ENCODE results near the gene PYHIN1. TPM values are rescaled to one million over a fixed set of nuclear protein-coding genes. Genes with fewer than 3 reads are reported as not detected.

PYHIN1 gene
- total RNA-seq, 4 donors from 2014 or later, result 0.61 to 2.3 (median 1.7) TPM; not detected in 1

DNA sequence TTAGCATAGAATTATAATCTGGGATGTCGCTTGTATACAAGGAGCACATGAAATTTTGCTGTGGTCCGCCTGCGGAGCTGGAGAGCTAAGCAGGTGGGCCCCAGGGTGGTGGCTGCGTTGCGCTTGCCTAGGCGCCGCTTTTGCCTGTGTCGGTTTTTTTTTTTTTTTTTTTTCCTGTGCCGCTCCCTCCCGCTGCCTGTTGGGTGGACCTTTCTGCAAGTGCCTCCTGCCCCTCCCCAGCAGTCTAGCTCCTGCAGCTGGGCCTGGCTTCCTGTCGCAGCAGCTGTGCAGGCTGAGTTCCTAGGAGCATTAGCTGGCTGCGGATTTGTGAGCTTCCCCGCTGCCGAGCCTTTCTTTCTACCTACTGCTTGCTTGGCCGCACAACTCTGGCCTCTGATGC is 20.6 kb downstream of the PYHIN1 start:
- 73 to 87% methylated on average over 15 of the region's 15 CpGs for WGBS, 2 donors
- no peak for TF ChIP-seq POLR2A (IDR thresholded peaks at IDR 0.05)
- TF ChIP-seq, protein P1, sequence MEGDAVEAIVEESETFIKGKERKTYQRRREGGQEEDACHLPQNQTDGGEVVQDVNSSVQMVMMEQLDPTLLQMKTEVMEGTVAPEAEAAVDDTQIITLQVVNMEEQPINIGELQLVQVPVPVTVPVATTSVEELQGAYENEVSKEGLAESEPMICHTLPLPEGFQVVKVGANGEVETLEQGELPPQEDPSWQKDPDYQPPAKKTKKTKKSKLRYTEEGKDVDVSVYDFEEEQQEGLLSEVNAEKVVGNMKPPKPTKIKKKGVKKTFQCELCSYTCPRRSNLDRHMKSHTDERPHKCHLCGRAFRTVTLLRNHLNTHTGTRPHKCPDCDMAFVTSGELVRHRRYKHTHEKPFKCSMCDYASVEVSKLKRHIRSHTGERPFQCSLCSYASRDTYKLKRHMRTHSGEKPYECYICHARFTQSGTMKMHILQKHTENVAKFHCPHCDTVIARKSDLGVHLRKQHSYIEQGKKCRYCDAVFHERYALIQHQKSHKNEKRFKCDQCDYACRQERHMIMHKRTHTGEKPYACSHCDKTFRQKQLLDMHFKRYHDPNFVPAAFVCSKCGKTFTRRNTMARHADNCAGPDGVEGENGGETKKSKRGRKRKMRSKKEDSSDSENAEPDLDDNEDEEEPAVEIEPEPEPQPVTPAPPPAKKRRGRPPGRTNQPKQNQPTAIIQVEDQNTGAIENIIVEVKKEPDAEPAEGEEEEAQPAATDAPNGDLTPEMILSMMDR (IDR thresholded peaks at IDR 0.05), result no peak
- H3K27me3 ChIP-seq, result no peaks in the 10 kb centered on the region
- H3K27ac ChIP-seq, result no peak overlapping the region
- no peaks in the 10 kb centered on the region for H3K9me3 ChIP-seq
- no peaks in the 10 kb centered on the region for H3K36me3 ChIP-seq
- no peak overlapping the region for H3K4me3 ChIP-seq
- DNase-seq, result no peak
- intact Hi-C loops (cut with DNase I), result no loop called here
- no peaks in the 10 kb centered on the region for H3K4me1 ChIP-seq

DNA sequence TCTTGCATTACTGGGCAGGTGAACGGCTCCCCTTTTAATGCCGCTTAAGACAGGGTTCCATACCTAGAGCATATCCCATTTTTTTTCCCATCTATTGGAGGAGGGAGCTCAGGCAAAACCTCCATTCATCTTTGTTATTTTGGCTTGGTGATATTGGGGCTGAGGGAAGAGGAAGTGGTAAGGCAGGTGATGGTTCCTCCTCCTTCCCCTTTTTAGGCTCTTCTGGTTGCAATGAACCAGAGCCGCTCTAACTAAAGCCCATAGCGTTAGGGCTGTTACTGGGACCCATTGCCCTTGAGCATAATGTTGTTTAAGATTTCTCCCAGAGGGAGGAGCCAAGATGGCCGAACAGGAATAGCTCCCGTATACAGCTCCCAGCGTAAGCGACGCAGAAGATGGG is 21.1 kb downstream of the PYHIN1 start:
- intact Hi-C loops (cut with DNase I), result no loop called here
- H3K4me1 ChIP-seq, result no peaks in the 10 kb centered on the region
- no peak for TF ChIP-seq POLR2A (IDR thresholded peaks at IDR 0.05)
- TF ChIP-seq, protein P1 (IDR thresholded peaks at IDR 0.05), result no peak
- WGBS, 2 donors, result 90% methylated on average over 4 to 5 of the region's 9 CpGs
- no peak overlapping the region for H3K27ac ChIP-seq
- no peaks in the 10 kb centered on the region for H3K36me3 ChIP-seq
- no peak for DNase-seq
- no peaks in the 10 kb centered on the region for H3K9me3 ChIP-seq
- H3K27me3 ChIP-seq, result no peaks in the 10 kb centered on the region
- no peak overlapping the region for H3K4me3 ChIP-seq

DNA sequence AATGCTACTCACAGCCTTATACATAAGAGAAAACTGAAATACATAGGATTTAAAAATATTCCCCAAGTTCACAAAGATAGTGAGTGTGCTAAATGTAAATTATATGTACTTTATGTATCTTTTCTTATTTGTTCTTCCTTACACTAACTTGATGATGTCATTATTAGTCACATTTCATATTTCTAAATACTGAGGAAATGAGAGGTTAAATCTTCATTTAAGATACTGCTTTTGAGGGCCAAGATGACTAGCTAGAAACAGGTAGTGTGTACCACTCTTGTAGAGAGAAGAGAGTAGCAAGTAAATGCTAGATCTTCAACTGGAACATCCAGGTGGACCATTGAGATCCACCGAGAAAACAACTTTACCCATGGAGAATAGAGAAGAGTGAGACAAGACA is 29.8 kb downstream of the PYHIN1 start:
- H3K36me3 ChIP-seq, result no peaks in the 10 kb centered on the region
- WGBS, 2 donors, result 71 to 85% methylated on average over 1 of the region's 1 CpG
- H3K27me3 ChIP-seq, result peaks cover 0 to 15% (median 0%) of the 10 kb centered on the region in 4 donors
- no peaks in the 10 kb centered on the region for H3K4me1 ChIP-seq
- no peak for TF ChIP-seq POLR2A (IDR thresholded peaks at IDR 0.05)
- TF ChIP-seq, protein P1 (IDR thresholded peaks at IDR 0.05), result no peak
- H3K4me3 ChIP-seq, result no peak overlapping the region
- no peak for DNase-seq
- no peaks in the 10 kb centered on the region for H3K9me3 ChIP-seq
- H3K27ac ChIP-seq, result no peak overlapping the region
- intact Hi-C loops (cut with DNase I), result no loop called here

DNA sequence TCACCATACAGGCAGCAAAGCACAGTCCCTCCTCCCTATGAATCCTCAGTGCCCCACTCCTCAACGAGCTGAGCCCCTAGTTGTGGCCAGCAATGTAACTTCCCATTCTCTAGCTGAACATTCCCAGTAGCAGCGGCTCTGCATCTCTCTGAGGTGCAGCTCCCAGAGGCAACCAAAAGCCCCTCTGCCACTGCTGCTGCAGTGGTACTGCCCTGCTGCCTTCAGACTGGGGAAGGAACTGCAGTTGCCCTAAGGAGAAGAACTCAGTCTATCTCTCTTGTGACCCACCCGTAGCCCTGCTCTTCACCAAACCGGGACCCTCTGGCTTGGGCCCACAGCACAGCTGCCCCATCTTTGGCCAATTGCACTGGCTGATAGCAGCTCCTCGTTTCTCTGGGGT is 31.6 kb downstream of the PYHIN1 start:
- no peak for DNase-seq
- 50% methylated on average over 5 of the region's 5 CpGs for WGBS, 2 donors
- Histone ChIP-seq H3K36me3 (no peaks in the 10 kb centered on the region), H3K4me1 (no peaks in the 10 kb centered on the region), H3K4me3 (no peak overlapping the region), H3K27me3 (peaks cover 0 to 15% (median 0%) of the 10 kb centered on the region in 4 donors), H3K9me3 (no peaks in the 10 kb centered on the region), H3K27ac (no peak overlapping the region)
- intact Hi-C loops (cut with DNase I), result no loop called here
- no peak for TF ChIP-seq POLR2A (IDR thresholded peaks at IDR 0.05)
- TF ChIP-seq, protein P1 (IDR thresholded peaks at IDR 0.05), result no peak

DNA sequence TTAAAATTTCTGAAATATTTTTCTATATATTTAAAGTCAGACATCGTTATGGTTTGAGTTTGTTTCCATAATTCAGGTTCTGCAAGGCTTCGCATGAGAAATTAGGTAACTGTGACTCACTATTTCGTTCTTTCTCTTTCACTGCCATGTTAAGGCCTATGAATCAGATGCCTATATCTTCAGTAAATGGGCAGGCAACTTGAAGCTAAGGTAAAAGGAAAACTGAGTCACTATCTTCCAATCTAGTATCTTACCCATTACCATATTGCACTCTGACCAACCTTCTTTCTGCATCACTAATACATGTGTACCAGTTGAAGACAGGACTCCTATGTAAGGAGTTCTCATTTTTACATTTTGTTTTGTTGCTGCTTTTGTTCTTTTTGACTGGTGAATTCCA is 37.8 kb downstream of the PYHIN1 start:
- WGBS, 2 donors, result 23 to 53% methylated on average over 3 of the region's 3 CpGs
- H3K27ac ChIP-seq, result no peak overlapping the region
- no peak for TF ChIP-seq POLR2A (IDR thresholded peaks at IDR 0.05)
- TF ChIP-seq, protein P1 (IDR thresholded peaks at IDR 0.05), result no peak

More for the DNA sequence above, 37.8 kb downstream of the PYHIN1 start:
- Histone ChIP-seq H3K4me1 (no peaks in the 10 kb centered on the region), H3K4me3 (no peak overlapping the region), H3K9me3 (no peaks in the 10 kb centered on the region), H3K36me3 (no peaks in the 10 kb centered on the region), H3K27me3 (no peaks in the 10 kb centered on the region)
- intact Hi-C loops (cut with DNase I), result no loop called here
- DNase-seq, result no peak
